Neural progenitor cell (in vitro differentiated cells): ENCODE measurements around the gene DIRAS2. TPM values are rescaled to one million over a fixed set of nuclear protein-coding genes. Genes with fewer than 3 reads are reported as not detected.

Experiments
- DNase-seq: peaks from one replicate; pipeline ENCODE4 v3.0.0-alpha.2; 2016; ENCODE audit warnings: low spot score
- H2AFZ ChIP-seq: fragments of 200-600 bp; sonication (generic); replicated peaks from 2 replicates; pipeline ENCODE4 v1.6.1; 2016; ENCODE audit warnings: antibody characterized with exemption
- H3F3A ChIP-seq: fragments of 200-600 bp; sonication (generic); 2 replicates; pipeline ENCODE4 v1.6.1; 2016; ENCODE audit warnings: antibody characterized with exemption, low read depth
- H3K27ac ChIP-seq: fragments of 200-600 bp; sonication (generic); 2 replicates; pipeline ENCODE4 v1.5.1; 2016; ENCODE audit warnings: mild to moderate bottlenecking
- H3K27me3 ChIP-seq: fragments of 200-600 bp; sonication (generic); 2 replicates; pipeline ENCODE4 v1.6.1; 2016; ENCODE audit warnings: mild to moderate bottlenecking, moderate library complexity
- H3K36me3 ChIP-seq: fragments of 200-600 bp; sonication (generic); 2 replicates; pipeline ENCODE4 v1.5.1; 2016
- H3K4me1 ChIP-seq: fragments of 200-600 bp; sonication (generic); 2 replicates; pipeline ENCODE4 v1.6.1; 2016; ENCODE audit warnings: mixed run types
- H3K4me2 ChIP-seq: fragments of 200-600 bp; sonication (generic); 2 replicates; pipeline ENCODE4 v1.6.1; 2016
- H3K4me3 ChIP-seq: fragments of 200-600 bp; sonication (generic); 2 replicates; pipeline ENCODE4 v1.5.1; 2016
- H3K79me2 ChIP-seq: fragments of 200-600 bp; sonication (generic); 2 replicates; pipeline ENCODE4 v1.6.1; 2016; ENCODE audit warnings: low read depth
- H3K9ac ChIP-seq: fragments of 200-600 bp; sonication (generic); 2 replicates; pipeline ENCODE4 v1.6.1; 2016
- H3K9me3 ChIP-seq: fragments of 200-600 bp; sonication (generic); 2 replicates; pipeline ENCODE4 v1.5.1; 2016; ENCODE audit warnings: low read depth
- H4K20me1 ChIP-seq: fragments of 200-600 bp; sonication (generic); 2 replicates; pipeline ENCODE4 v1.6.1; 2016; ENCODE audit warnings: low read depth
- H3K27ac Mint-ChIP-seq: 3 replicates; pipeline ENCODE4 v1.8.0; 2021; ENCODE audit warnings: mixed read lengths
- H3K27me3 Mint-ChIP-seq: 2 replicates; pipeline ENCODE4 v1.8.0; 2022; ENCODE audit warnings: low read depth, mild to moderate bottlenecking, inconsistent platforms, moderate library complexity, mixed read lengths; ENCODE audit not compliant: insufficient read depth
- H3K36me3 Mint-ChIP-seq: 3 replicates; pipeline ENCODE4 v1.8.0; 2021; ENCODE audit warnings: mixed read lengths
- H3K4me1 Mint-ChIP-seq: 3 replicates; pipeline ENCODE4 v1.8.0; 2021; ENCODE audit warnings: mixed read lengths
- H3K4me3 Mint-ChIP-seq: 3 replicates; pipeline ENCODE4 v1.8.0; 2021; ENCODE audit warnings: mild to moderate bottlenecking, moderate library complexity, mixed read lengths
- H3K9me3 Mint-ChIP-seq: 3 replicates; pipeline ENCODE4 v1.8.0; 2020; ENCODE audit warnings: mixed read lengths
- CTCF ChIP-seq: fragments of 200-600 bp; sonication (generic); IDR thresholded peaks from 2 replicates; pipeline ENCODE4 v1.5.1; 2017; ENCODE audit warnings: antibody characterized with exemption, mild to moderate bottlenecking
- EZH2 ChIP-seq: fragments of 200-600 bp; sonication (generic); IDR thresholded peaks from 2 replicates; pipeline ENCODE4 v1.6.1; 2017; ENCODE audit warnings: antibody characterized with exemption, mild to moderate bottlenecking, moderate library complexity
- EZH2phosphoT487 ChIP-seq: fragments of 200-600 bp; sonication (generic); IDR thresholded peaks from 2 replicates; pipeline ENCODE4 v1.6.1; 2017; ENCODE audit warnings: antibody characterized with exemption
- total RNA-seq: library from RNA; depleted of rRNA; stranded (reverse); fragments of >200 nt; gene quantifications from 2 replicates; pipeline ENCODE4 v1.2.3, GENCODE V29; 2015; ENCODE audit warnings: low replicate concordance

DIRAS2 gene
- total RNA-seq, 1 donor from 2014 or later = not detected

GRCh38 chr9:90578126-90578815, 64.4 kb downstream of the DIRAS2 start:
- H3K9me3 Mint-ChIP-seq = peaks cover 7% of the 10 kb centered on the region

GRCh38 chr9:90569511-90569910, 73.1 kb downstream of the DIRAS2 start:
- no peak overlapping the region for H2AFZ ChIP-seq
- H3K27ac ChIP-seq = no peak overlapping the region
- H3K9ac ChIP-seq = no peak overlapping the region
- no peaks in the 10 kb centered on the region for H3K36me3 Mint-ChIP-seq
- no peaks in the 10 kb centered on the region for H3K36me3 ChIP-seq
- no peaks in the 10 kb centered on the region for H3K4me1 Mint-ChIP-seq
- H3K9me3 ChIP-seq = no peaks in the 10 kb centered on the region
- no peaks in the 10 kb centered on the region for H3K27me3 Mint-ChIP-seq
- no peaks in the 10 kb centered on the region for H4K20me1 ChIP-seq
- no peaks in the 10 kb centered on the region for H3K27me3 ChIP-seq
- H3K4me2 ChIP-seq = no peak overlapping the region
- DNase-seq = no peak
- H3F3A ChIP-seq = no peaks in the 10 kb centered on the region
- no peaks in the 10 kb centered on the region for H3K9me3 Mint-ChIP-seq
- H3K4me1 ChIP-seq = peaks cover 9% of the 10 kb centered on the region
- no peak overlapping the region for H3K27ac Mint-ChIP-seq
- no peak overlapping the region for H3K4me3 ChIP-seq
- TF ChIP-seq EZH2phosphoT487 = no peak
- no peak for TF ChIP-seq EZH2
- TF ChIP-seq CTCF = no peak
- H3K4me3 Mint-ChIP-seq = no peak overlapping the region
- H3K79me2 ChIP-seq = no peaks in the 10 kb centered on the region

More at GRCh38 chr9:90578126-90578815, 64.4 kb downstream of the DIRAS2 start:
- Mint-ChIP-seq H3K27me3 (no peaks in the 10 kb centered on the region), H3K4me3 (no peak overlapping the region), H3K36me3 (no peaks in the 10 kb centered on the region), H3K27ac (no peak overlapping the region), H3K4me1 (peaks cover 4% of the 10 kb centered on the region)
- no peak overlapping the region for H3K27ac ChIP-seq
- H3F3A ChIP-seq = no peaks in the 10 kb centered on the region
- H3K79me2 ChIP-seq = no peaks in the 10 kb centered on the region
- no peaks in the 10 kb centered on the region for H4K20me1 ChIP-seq
- H3K4me1 ChIP-seq = no peaks in the 10 kb centered on the region
- H3K9me3 ChIP-seq = no peaks in the 10 kb centered on the region
- DNase-seq = no peak
- no peaks in the 10 kb centered on the region for H3K27me3 ChIP-seq
- peak overlapping the region; percentile 68 for H2AFZ ChIP-seq
- TF ChIP-seq EZH2phosphoT487 (no peak), EZH2 (no peak), CTCF (no peak)
- H3K36me3 ChIP-seq = no peaks in the 10 kb centered on the region
- no peak overlapping the region for H3K4me2 ChIP-seq
- no peak overlapping the region for H3K4me3 ChIP-seq
- H3K9ac ChIP-seq = no peak overlapping the region

- Histone ChIP-seq H3K79me2 (no peaks in the 10 kb centered on the region), H3K27ac (no peak overlapping the region), H3K4me3 (no peak overlapping the region), H3F3A (no peaks in the 10 kb centered on the region), H2AFZ (no peak overlapping the region), H3K27me3 (no peaks in the 10 kb centered on the region), H3K9ac (no peak overlapping the region), H3K4me2 (no peak overlapping the region), H3K9me3 (no peaks in the 10 kb centered on the region), H3K4me1 (peaks cover 9% of the 10 kb centered on the region), H3K36me3 (no peaks in the 10 kb centered on the region), H4K20me1 (no peaks in the 10 kb centered on the region)
- Mint-ChIP-seq H3K9me3 (no peaks in the 10 kb centered on the region), H3K36me3 (no peaks in the 10 kb centered on the region), H3K27me3 (no peaks in the 10 kb centered on the region), H3K4me3 (no peak overlapping the region), H3K4me1 (no peaks in the 10 kb centered on the region), H3K27ac (no peak overlapping the region)
- TF ChIP-seq EZH2 = no peak
- no peak for DNase-seq
These were observed 74.0 kb downstream of the DIRAS2 start for GRCh38 chr9:90568667-90569066.

- H3K4me2 ChIP-seq = no peak overlapping the region
- H2AFZ ChIP-seq = no peak overlapping the region
- no peaks in the 10 kb centered on the region for H3K79me2 ChIP-seq
- no peaks in the 10 kb centered on the region for H3K36me3 ChIP-seq
- no peak overlapping the region for H3K27ac ChIP-seq
- no peaks in the 10 kb centered on the region for H3K9me3 ChIP-seq
- no peak overlapping the region for H3K4me3 ChIP-seq
- H3K4me1 Mint-ChIP-seq = peaks cover 2% of the 10 kb centered on the region
- H3K4me3 Mint-ChIP-seq = no peak overlapping the region
- H3K4me1 ChIP-seq = no peaks in the 10 kb centered on the region
- no peaks in the 10 kb centered on the region for H3K36me3 Mint-ChIP-seq
- H3K27me3 Mint-ChIP-seq = peaks cover 2% of the 10 kb centered on the region
- H4K20me1 ChIP-seq = no peaks in the 10 kb centered on the region
- DNase-seq = no peak
- no peak overlapping the region for H3K9ac ChIP-seq
- no peaks in the 10 kb centered on the region for H3F3A ChIP-seq
- no peak for TF ChIP-seq EZH2
- TF ChIP-seq EZH2phosphoT487 = no peak
- TF ChIP-seq CTCF = no peak
- no peaks in the 10 kb centered on the region for H3K27me3 ChIP-seq
- H3K9me3 Mint-ChIP-seq = no peaks in the 10 kb centered on the region
- no peak overlapping the region for H3K27ac Mint-ChIP-seq
These were observed 80.4 kb downstream of the DIRAS2 start for GRCh38 chr9:90562229-90562628.
